HepG2 (cell line): ENCODE data around the gene CLPSL2. TPM values are rescaled to one million over a fixed set of nuclear protein-coding genes. Genes with fewer than 3 reads are reported as not detected.

Experiments used
- CENPX ChIP-seq: sonication (generic); formaldehyde crosslinking; IDR thresholded peaks from 2 replicates; pipeline ENCODE4 v1.9.0; 2021; ENCODE audit warnings: mild to moderate bottlenecking, missing genetic modification reagents, moderate library complexity
- DNMT1 ChIP-seq: sonication (generic); formaldehyde crosslinking; IDR thresholded peaks from 2 replicates; pipeline ENCODE4 v1.5.1; 2020; ENCODE audit warnings: mild to moderate bottlenecking, missing genetic modification reagents
- ERF ChIP-seq: IDR thresholded peaks from 2 replicates; pipeline ENCODE4 v1.6.1; 2018; ENCODE audit warnings: missing biosample characterization, missing genetic modification reagents
- ETV6 ChIP-seq: sonication (generic); formaldehyde crosslinking; conservative IDR thresholded peaks from 2 replicates; pipeline ENCODE4 v1.4.0; 2020; ENCODE audit warnings: missing genetic modification reagents
- FOXJ3 ChIP-seq: sonication (generic); formaldehyde crosslinking; IDR thresholded peaks from 2 replicates; pipeline ENCODE4 v1.4.0; 2020; ENCODE audit warnings: missing genetic modification reagents, mild to moderate bottlenecking, borderline replicate concordance
- GATAD1 ChIP-seq: IDR thresholded peaks from 2 replicates; pipeline ENCODE4 v1.6.1; 2016; ENCODE audit warnings: missing genetic modification reagents, missing compliant biosample characterization
- HNRNPK ChIP-seq: fragments of 200-400 bp; formaldehyde crosslinking; IDR thresholded peaks from 2 replicates; pipeline ENCODE4 v1.6.1; 2018; ENCODE audit warnings: low read length, low read depth, moderate library complexity, mild to moderate bottlenecking; ENCODE audit not compliant: poor library complexity, severe bottlenecking
- HOXA7 ChIP-seq: sonication (generic); formaldehyde crosslinking; IDR thresholded peaks from 2 replicates; pipeline ENCODE4 v1.8.1; 2022; ENCODE audit warnings: mild to moderate bottlenecking, missing genetic modification reagents, moderate library complexity
- KAT8 ChIP-seq: IDR thresholded peaks from 2 replicates; pipeline ENCODE4 v1.6.1; 2016; ENCODE audit warnings: missing genetic modification reagents, missing compliant biosample characterization
- MAFK ChIP-seq, 2 experiments: IDR thresholded peaks in 1 of 2; conservative IDR thresholded peaks in 1 of 2; 2 replicates each; pipeline ENCODE4 v1.6.1; 2011; ENCODE audit warnings: improper control_type of control experiment in 2 of 2, low read length in 2 of 2
- NCOA5 ChIP-seq: sonication (generic); formaldehyde crosslinking; IDR thresholded peaks from 2 replicates; pipeline ENCODE4 v1.4.0; 2020; ENCODE audit warnings: missing genetic modification reagents
- PHF8 ChIP-seq: sonication (generic); formaldehyde crosslinking; IDR thresholded peaks from 2 replicates; pipeline ENCODE4 v1.5.0; 2020; ENCODE audit warnings: missing genetic modification reagents
- RXRB ChIP-seq: IDR thresholded peaks from 2 replicates; pipeline ENCODE4 v1.6.1; 2016; ENCODE audit warnings: borderline replicate concordance, missing genetic modification reagents, missing compliant biosample characterization
- SIX1 ChIP-seq: sonication (generic); formaldehyde crosslinking; IDR thresholded peaks from 2 replicates; pipeline ENCODE4 v1.4.0; 2020; ENCODE audit warnings: missing genetic modification reagents, borderline replicate concordance
- SMYD3 ChIP-seq: sonication (generic); formaldehyde crosslinking; IDR thresholded peaks from 2 replicates; pipeline ENCODE4 v1.8.1; 2023; ENCODE audit warnings: mild to moderate bottlenecking, missing genetic modification reagents
- TCF12 ChIP-seq, 2 experiments: fragments of 450-650 bp in 1 of 2; sonication (generic) in 1 of 2; formaldehyde crosslinking in 1 of 2; IDR thresholded peaks; 2 replicates each; pipeline versions ENCODE4 v1.6.1 to v1.8.0; 2017 to 2022; ENCODE audit warnings: antibody characterized with exemption in 1 of 2, mild to moderate bottlenecking in 1 of 2, missing genetic modification reagents in 1 of 2, moderate library complexity in 1 of 2
- ZFP1 ChIP-seq: IDR thresholded peaks from 2 replicates; pipeline ENCODE4 v1.6.1; 2016
- ZNF207 ChIP-seq: fragments of 450-650 bp; IDR thresholded peaks from 2 replicates; pipeline ENCODE4 v1.6.1; 2016; ENCODE audit warnings: antibody characterized with exemption, borderline replicate concordance
- ZNF30 ChIP-seq: sonication (generic); formaldehyde crosslinking; IDR thresholded peaks from 2 replicates; pipeline ENCODE4 v1.5.0; 2020; ENCODE audit warnings: mild to moderate bottlenecking, missing genetic modification reagents
- ZNF337 ChIP-seq: sonication (generic); formaldehyde crosslinking; IDR thresholded peaks from 2 replicates; pipeline ENCODE4 v1.5.1; 2020; ENCODE audit warnings: missing genetic modification reagents, low read depth, mild to moderate bottlenecking, borderline replicate concordance
- ZNF598 ChIP-seq: sonication (generic); formaldehyde crosslinking; IDR thresholded peaks from 2 replicates; pipeline ENCODE4 v1.5.1; 2020; ENCODE audit warnings: mild to moderate bottlenecking, missing genetic modification reagents, borderline replicate concordance
- ZNF768 ChIP-seq: sonication (generic); formaldehyde crosslinking; IDR thresholded peaks from 2 replicates; pipeline ENCODE4 v1.4.0; 2020; ENCODE audit warnings: missing genetic modification reagents
- ZSCAN21 ChIP-seq: sonication (generic); formaldehyde crosslinking; IDR thresholded peaks from 2 replicates; pipeline ENCODE4 v1.8.0; 2022; ENCODE audit warnings: mild to moderate bottlenecking, missing genetic modification reagents, moderate library complexity, borderline replicate concordance
- polyA plus RNA-seq, 8 experiments: library from polyadenylated mRNA; depleted of rRNA in 3 of 8; stranded (reverse) in 7 of 8; unstranded in 1 of 8; fragments of >200 nt; fragmentation: Illumina TruSeq in 4 of 8; extraction: Trizol in 4 of 8; gene quantifications; 2 replicates each; pipeline versions ENCODE4 v1.2.1 to v1.2.3, GENCODE V29; 2011 to 2016; ENCODE audit warnings: low read depth in 4 of 8, missing spikeins in 1 of 8, mixed read lengths in 1 of 8; ENCODE audit not compliant: insufficient read depth in 1 of 8
- total RNA-seq, 5 experiments: library from RNA; depleted of rRNA; stranded (reverse); fragments of >200 nt; fragmentation: Illumina TruSeq; extraction: Trizol; gene quantifications; 2 replicates each; pipeline ENCODE4 v1.2.3, GENCODE V29; 2016; ENCODE audit warnings: low read depth in 1 of 5
- TF ChIP-seq, protein P1 (sequence below): fragments of 450-650 bp; IDR thresholded peaks from 2 replicates; pipeline ENCODE4 v1.6.1; 2016
- TF ChIP-seq, protein P2 (sequence below): sonication (generic); formaldehyde crosslinking; conservative IDR thresholded peaks from 2 replicates; pipeline ENCODE4 v1.8.0; 2022; ENCODE audit warnings: mild to moderate bottlenecking, moderate library complexity, missing genetic modification reagents
- TF ChIP-seq, protein P3 (sequence below): sonication (generic); formaldehyde crosslinking; IDR thresholded peaks from 2 replicates; pipeline ENCODE4 v1.4.0; 2020; ENCODE audit warnings: mild to moderate bottlenecking, missing genetic modification reagents

CLPSL2 gene
- total and polyA plus RNA-seq, 2 of the 13 experiments (the other 11 are each of a cell fraction or from before 2014, with no cell fraction given) = not detected

DNA sequence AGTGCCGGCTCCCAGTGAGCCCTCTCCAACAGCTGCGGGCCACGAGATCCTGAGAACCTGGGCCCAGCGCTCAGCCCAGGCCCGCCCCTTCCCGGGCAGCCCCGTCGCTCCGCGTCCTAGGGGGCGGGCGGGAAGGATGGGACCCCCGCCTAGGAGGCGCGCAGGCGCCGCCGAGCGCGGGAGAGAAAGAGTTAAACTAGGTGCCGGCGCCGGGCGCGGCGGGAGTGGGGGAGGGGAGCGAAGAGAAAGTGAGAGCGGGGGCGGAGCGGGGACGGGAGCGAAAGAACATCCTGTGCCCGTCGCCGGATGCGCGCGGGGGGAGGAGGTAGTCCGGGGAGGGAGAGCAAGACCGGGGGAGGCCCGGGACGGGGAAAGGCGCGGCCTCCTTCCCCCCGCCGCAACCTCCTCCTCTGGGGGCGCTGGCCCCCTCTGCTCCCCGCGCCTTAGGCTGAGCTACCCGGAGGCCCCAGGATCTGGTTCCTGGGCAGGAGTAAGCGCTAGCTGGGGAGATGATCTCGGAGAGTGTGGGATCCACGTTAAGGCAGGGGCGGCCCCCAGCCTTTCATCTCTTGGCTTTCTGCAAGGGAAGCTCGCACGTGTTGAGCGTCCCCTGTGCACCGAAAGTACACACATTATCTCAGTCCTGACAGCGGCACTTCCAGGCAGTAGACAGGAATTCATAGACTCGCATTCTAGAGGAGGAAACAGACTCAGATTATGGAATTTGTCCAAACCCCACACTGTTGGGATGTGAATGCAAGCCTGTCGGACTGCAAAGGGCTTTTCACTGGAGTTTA lies 44.5 kb upstream of the CLPSL2 start (continued):
- peak; percentile 85 for TF ChIP-seq PHF8
- peak; percentile 78; the same call in 1 of the 2 replicates for TF ChIP-seq ETV6 (CRISPR knock-in tag)
- TF ChIP-seq SIX1 (CRISPR knock-in tag) = 0 out of 2 replicates have a peak, but pooled peaks have one; percentile 25
- 0 out of 2 replicates have a peak, but pooled peaks have one; percentile 12 for TF ChIP-seq SMYD3 (CRISPR knock-in tag)
- no peak; the same call in 1 of the 2 replicates for TF ChIP-seq ZNF598
- peak; percentile 26; the same call in 1 of the 2 replicates for TF ChIP-seq ZNF30 (CRISPR knock-in tag)
- peak; percentile 97 for TF ChIP-seq HNRNPK
- TF ChIP-seq, protein P1, sequence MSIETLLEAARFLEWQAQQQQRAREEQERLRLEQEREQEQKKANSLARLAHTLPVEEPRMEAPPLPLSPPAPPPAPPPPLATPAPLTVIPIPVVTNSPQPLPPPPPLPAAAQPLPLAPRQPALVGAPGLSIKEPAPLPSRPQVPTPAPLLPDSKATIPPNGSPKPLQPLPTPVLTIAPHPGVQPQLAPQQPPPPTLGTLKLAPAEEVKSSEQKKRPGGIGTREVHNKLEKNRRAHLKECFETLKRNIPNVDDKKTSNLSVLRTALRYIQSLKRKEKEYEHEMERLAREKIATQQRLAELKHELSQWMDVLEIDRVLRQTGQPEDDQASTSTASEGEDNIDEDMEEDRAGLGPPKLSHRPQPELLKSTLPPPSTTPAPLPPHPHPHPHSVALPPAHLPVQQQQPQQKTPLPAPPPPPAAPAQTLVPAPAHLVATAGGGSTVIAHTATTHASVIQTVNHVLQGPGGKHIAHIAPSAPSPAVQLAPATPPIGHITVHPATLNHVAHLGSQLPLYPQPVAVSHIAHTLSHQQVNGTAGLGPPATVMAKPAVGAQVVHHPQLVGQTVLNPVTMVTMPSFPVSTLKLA = peak; percentile 88
- TF ChIP-seq NCOA5 (CRISPR knock-in tag) = no peak
- TF ChIP-seq ERF = peak; percentile 71
- no peak; the same call in none of the 2 replicates for TF ChIP-seq GATAD1 (CRISPR knock-in tag)
- TF ChIP-seq ZFP1 (CRISPR knock-in tag) = peak; percentile 77; the same call in 1 of the 2 replicates
- peak; percentile 62; the same call in 1 of the 2 replicates for TF ChIP-seq ZSCAN21
- TF ChIP-seq, protein P2, sequence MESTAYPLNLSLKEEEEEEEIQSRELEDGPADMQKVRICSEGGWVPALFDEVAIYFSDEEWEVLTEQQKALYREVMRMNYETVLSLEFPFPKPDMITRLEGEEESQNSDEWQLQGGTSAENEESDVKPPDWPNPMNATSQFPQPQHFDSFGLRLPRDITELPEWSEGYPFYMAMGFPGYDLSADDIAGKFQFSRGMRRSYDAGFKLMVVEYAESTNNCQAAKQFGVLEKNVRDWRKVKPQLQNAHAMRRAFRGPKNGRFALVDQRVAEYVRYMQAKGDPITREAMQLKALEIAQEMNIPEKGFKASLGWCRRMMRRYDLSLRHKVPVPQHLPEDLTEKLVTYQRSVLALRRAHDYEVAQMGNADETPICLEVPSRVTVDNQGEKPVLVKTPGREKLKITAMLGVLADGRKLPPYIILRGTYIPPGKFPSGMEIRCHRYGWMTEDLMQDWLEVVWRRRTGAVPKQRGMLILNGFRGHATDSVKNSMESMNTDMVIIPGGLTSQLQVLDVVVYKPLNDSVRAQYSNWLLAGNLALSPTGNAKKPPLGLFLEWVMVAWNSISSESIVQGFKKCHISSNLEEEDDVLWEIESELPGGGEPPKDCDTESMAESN = 0 out of 2 replicates have a peak, but pooled peaks have one; percentile 49
- no peak for TF ChIP-seq CENPX (CRISPR knock-in tag)
- peak; percentile 59; the same call in 1 of the 2 replicates for TF ChIP-seq ZNF768 (CRISPR knock-in tag)
- TF ChIP-seq DNMT1 (CRISPR knock-in tag) = no peak
- TF ChIP-seq RXRB = peak; percentile 74
- peak; percentile 85 for TF ChIP-seq KAT8
- TF ChIP-seq TCF12 (IDR thresholded peaks at IDR 0.05) = no peak
- peak; percentile 45; the same call in 1 of the 2 replicates for TF ChIP-seq TCF12 (CRISPR knock-in tag; IDR thresholded peaks at IDR 0.05)
- TF ChIP-seq ZNF207 = no peak
- TF ChIP-seq, protein P3, sequence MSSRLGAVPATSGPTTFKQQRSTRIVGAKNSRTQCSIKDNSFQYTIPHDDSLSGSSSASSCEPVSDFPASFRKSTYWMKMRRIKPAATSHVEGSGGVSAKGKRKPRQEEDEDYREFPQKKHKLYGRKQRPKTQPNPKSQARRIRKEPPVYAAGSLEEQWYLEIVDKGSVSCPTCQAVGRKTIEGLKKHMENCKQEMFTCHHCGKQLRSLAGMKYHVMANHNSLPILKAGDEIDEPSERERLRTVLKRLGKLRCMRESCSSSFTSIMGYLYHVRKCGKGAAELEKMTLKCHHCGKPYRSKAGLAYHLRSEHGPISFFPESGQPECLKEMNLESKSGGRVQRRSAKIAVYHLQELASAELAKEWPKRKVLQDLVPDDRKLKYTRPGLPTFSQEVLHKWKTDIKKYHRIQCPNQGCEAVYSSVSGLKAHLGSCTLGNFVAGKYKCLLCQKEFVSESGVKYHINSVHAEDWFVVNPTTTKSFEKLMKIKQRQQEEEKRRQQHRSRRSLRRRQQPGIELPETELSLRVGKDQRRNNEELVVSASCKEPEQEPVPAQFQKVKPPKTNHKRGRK (CRISPR knock-in tag) = no peak
- no peak for TF ChIP-seq ZNF337 (CRISPR knock-in tag)
- TF ChIP-seq FOXJ3 = peak; percentile 29; the same call in 1 of the 2 replicates
- TF ChIP-seq HOXA7 (CRISPR knock-in tag) = no peak
- TF ChIP-seq MAFK (conservative IDR thresholded peaks at IDR 0.05 in 1 of 2, IDR thresholded peaks at IDR 0.05 in 1 of 2; ENCODE audit: low read length in 2 of 2) = no peak
